HL-60/S4 treated with retinoic acid at 250 ng/mL for 4 days and 3 days (cell line): Measurements from ENCODE around the gene SLC35B2.

Experiments
- in situ Hi-C: fragments of 300-500 bp; cut with MboI; formaldehyde crosslinking; loops from 2 replicates; pipeline ENCODE4 v1.7.0; 2022; ENCODE audit warnings: low sequenced_read_pairs

Gene SLC35B2

DNA sequence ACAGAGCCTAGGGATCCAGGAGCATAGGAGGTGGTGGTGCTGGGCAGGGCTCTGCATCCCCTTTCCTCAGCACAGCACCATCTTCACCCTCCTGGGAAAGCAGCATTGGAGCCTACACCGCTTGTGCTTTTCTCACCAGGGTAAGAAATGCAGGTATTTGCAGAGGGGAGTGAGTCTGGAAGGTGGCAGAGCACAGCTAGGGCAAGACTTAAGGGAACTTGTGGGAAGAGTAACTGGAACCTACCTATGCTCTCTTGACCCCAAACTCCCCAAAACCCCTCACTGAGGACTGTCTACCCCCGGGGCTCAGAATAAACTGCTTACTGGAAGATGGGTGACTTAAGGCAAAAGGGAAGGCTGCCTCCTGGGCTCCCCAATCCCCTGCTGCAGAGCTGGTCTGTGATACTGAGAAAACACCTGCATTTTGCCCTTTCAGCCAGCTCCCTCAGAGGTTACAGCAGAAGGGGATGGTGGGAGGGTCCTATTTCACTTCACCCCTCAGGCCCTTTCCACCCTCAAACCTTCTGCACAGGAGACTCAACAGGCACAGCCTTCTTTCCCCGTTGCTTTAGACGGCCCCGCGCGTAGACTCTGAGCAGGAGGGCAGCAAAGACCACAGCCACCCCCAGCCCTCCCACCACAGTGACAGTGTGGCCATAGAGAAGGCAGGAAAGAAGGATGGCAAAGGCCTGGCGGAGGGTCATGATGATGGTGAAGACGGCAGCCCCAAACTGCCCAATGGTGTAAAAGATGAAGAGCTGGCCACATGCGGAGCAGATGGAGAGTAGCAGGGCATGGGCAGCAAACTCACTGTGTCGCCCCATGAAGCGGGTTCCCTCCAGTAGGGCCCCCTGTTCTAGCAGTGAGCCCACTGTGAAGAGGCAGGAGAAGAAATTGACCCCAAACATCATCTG, 2.9 kb downstream of the SLC35B2 start:
- in situ Hi-C loops, result no loop called here

DNA sequence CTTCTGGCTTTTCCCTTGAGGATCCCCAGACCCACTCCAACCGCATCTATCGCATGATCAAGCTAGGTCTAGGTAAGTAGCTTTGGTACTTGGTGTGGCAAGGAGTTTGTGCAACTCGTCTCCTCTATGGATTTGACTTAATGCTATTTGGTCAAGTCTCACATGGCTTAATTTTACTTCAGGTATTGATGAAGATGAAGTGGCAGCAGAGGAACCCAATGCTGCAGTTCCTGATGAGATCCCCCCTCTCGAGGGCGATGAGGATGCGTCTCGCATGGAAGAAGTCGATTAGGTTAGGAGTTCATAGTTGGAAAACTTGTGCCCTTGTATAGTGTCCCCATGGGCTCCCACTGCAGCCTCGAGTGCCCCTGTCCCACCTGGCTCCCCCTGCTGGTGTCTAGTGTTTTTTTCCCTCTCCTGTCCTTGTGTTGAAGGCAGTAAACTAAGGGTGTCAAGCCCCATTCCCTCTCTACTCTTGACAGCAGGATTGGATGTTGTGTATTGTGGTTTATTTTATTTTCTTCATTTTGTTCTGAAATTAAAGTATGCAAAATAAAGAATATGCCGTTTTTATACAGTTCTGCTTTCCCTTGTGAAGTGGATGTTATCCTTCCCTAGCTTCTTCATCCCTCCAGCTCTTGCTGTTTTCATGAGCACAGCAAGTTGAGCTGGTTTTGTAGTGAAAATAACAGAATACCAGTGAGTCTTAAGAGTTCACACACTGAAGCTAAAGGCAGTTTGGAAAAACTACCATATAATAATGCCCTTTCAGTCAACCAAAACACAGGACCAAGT, 3.8 kb downstream of the SLC35B2 start:
- in situ Hi-C loops, result no loop called here

DNA sequence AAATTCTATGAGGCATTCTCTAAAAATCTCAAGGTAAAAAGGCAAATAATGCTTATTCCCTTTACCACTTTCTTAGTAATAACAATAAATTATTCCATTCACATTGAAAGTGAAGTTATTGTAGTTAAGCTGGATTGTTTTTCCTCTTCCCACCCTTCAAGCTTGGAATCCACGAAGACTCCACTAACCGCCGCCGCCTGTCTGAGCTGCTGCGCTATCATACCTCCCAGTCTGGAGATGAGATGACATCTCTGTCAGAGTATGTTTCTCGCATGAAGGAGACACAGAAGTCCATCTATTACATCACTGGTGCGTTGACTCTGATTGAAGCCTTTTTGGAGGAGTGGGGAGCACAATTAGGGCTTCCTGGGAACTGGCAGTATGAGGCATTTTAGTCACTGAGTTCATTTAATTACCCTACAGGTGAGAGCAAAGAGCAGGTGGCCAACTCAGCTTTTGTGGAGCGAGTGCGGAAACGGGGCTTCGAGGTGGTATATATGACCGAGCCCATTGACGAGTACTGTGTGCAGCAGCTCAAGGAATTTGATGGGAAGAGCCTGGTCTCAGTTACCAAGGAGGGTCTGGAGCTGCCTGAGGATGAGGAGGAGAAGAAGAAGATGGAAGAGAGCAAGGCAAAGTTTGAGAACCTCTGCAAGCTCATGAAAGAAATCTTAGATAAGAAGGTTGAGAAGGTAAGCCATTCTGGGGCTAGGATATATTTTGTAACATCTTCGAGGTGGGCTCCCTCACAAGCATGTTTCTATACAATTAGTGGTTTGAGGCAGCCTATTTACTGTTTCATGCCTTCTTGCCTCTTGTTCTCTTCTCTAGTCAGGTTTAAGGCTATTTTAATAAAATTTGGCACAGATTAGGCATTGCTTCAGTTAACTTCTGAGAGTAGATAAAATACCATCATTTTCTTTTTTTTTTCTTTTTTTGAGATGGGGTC, 5.5 kb downstream of the SLC35B2 start:
- in situ Hi-C loops, result no loop called here

- in situ Hi-C loops, result no loop called here
These were observed 6.6 kb downstream of the SLC35B2 start for GRCh38 chr6:44250718-44251123.

- in situ Hi-C loops, result no loop called here
These were observed 7.1 kb downstream of the SLC35B2 start for GRCh38 chr6:44250067-44250717.

- in situ Hi-C loops, result no loop called here
These were observed 8.1 kb downstream of the SLC35B2 start for GRCh38 chr6:44249082-44249748.

DNA sequence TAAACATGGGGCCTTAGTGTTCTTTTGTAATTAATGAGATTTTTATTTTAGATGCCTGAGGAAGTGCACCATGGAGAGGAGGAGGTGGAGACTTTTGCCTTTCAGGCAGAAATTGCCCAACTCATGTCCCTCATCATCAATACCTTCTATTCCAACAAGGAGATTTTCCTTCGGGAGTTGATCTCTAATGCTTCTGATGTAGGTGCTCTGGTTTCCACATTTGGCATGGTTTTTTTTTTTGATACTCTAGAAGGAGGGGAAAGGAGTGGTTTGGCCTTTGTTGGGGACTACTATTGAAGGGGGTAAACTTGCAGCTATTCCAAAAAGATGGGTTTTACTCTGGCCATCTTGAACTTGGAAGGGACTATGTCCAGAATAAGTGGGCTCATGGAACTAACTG, 8.7 kb downstream of the SLC35B2 start:
- in situ Hi-C loops, result no loop called here

DNA sequence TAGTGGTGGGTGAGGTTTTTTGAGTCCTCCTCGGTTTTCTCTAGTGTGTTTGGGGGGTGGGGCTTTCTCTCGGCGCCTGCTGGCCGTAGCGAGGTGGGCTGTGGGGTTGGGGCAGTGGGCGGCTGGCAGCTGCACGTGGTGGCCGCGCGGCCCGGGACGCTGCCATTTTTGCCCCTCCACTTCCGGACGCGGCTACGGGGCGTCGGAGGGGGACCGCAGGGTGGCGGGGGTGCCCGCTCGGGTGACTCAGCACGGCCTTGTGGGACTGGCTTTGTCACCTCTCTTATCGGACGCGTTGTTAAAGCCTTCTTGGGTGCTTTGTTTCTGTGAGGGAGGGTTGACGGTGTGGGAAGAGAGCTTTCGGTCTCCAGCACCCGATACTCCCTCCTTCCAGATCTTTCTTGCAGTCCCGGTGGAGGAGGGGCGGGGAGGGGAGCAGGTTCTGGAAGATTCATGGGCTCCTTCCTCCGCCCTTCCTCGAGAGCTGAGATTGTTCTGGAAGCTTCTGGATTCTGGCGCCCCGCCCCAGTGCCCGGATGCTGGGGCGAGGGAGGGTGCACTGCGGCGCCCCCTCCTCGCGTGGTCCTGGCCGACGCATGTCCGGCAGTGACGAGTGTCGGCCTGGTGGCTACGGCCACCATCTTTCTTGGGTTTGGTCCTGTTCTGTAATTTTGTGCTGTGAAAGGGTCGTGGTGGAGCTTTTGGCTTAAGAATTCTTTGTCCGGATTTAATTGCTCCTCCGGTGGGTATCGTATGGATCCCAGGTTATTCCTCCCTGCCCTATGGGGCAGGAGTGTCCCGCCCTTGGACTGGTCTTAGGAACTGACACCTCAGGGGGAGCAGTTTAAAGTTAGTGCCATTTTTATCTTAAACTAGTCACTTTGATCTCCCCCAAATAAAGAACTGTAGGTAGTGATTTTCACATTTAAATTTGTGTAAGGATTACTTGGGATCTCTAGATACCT, 9.7 kb downstream of the SLC35B2 start:
- in situ Hi-C loops, result no loop called here

GRCh38 chr6:44246663-44247337, 10.5 kb downstream of the SLC35B2 start, which contains the start of gene HSP90AB1:
Gene HSP90AB1, plus strand, starts transcription at chr6:44247101. Its CDS starts 1,529 bp downstream, at chr6:44248630.
- in situ Hi-C loops, result no loop called here

DNA sequence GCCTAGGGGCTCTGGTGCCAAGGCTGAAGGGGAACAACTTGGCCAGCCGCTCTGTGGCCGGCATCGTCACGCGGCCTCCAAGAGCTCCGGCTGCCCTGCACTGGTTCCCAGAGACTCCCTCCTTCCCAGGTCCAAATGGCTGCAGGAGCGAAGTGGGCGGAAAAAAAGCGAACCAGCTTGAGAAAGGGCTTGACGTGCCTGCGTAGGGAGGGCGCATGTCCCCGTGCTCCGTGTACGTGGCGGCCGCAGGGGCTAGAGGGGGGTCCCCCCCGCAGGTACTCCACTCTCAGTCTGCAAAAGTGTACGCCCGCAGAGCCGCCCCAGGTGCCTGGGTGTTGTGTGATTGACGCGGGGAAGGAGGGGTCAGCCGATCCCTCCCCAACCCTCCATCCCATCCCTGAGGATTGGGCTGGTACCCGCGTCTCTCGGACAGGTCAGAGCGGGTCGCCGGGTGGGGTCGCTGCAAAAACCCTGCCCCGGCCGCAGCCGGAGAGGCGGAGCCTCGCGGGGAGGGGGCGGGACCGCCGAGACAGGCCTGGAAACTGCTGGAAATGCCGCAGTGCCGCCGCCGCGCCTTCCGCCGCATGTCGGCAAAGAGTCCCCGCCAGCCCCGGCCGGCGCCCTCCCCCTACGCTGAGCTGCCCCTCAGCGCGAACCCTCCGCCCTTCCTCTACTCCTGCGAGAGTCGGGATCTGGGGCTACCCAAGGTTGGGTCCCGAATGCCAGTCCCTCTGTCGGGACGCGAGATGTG, 11.2 kb downstream of the SLC35B2 start:
- in situ Hi-C loops, result no loop called here

DNA sequence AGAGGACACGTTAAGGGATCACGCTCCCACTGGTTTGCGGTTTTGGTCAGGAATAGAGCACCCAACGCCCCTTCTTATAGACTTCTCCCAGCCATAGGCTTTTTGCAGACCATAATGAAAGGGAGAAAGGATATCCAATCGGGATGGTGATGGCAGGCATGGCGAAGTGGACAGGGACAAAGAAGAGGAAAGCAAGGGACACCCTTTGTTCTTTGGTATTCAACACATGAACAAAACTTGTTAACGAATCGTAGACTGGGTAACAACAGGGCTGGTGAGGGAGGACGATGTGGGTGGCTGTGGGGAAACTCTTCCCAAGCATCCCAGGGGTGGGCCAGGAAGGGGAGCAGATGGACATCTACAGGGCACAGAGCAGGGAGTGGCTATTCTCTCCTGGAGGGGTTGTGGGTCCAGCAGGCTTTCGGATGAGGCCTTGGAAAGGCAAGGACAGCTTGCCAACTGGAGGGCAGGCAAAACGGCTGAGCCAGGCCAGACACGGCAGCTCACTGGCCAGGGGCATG, 11.9 kb downstream of the SLC35B2 start:
- in situ Hi-C loops, result no loop called here

DNA sequence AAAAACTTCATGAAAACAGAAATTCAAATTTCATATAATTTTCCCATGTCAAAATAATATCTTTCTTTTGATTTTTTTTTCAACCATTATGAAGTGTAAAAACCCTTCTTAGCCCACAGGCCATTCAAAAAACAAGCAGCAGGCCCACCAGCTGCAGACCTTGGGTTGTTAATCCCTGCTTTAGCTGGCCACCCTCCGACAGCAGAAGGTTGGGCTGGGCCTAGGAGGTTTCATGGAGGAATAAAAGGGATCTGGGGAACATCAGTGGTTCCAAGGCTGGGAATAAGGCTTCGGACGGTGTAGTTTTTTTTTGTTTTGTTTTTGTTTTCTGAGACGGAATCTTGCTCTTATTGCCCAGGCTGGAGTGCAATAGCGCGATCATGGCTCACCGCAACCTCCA, 14.0 kb downstream of the SLC35B2 start:
- in situ Hi-C loops, result no loop called here

GRCh38 chr6:44238687-44239350, 18.5 kb downstream of the SLC35B2 start:
- in situ Hi-C loops, result no loop called here

- in situ Hi-C loops, result no loop called here
These were observed 19.4 kb downstream of the SLC35B2 start for GRCh38 chr6:44237813-44238433.

DNA sequence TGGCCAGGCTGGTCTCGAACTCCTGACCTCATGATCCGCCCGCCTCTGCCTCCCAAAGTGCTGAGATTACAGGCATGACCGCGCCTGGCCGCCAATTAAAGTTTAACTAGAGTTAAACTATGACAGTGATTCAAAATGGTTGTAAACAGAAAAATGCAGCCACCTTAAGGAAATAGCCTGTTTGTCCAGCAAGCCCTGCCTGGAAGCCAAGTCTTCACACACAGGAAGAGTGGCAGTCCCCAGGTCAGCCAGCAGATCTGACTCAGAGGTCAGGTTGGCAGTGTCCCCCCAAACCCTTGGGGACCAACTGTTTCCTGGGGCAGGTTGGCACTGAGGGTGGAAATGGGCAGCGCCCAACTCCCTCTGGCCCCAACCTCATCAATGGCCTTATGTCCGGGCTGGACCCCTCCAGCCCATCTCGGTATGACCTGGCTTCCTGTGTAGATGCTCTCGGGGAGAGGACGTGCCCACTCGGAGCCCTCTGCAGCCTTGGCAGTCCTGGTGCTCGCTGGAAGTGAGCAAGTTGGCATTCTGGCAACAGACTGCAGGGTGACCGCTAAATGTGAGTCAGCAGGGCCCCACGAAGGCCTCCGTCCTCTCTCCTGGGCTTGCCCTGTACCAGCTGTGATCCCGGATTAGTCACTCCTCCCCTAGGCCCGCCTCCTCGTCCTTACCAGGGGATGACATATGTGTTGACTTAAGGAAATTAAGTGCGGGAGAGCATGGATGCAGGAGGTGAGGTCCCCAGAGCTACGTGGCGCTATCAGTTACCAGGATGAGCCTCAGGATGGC, 20.1 kb downstream of the SLC35B2 start:
- in situ Hi-C loops, result no loop called here
